HG03439 (cell line): ENCODE results near the gene GRAP2.
"Not testable (repeated sequence)": the region's sequence is repeated elsewhere in the genome, so short reads cannot be mapped to it uniquely, and the experiment has no call there.

Source experiments
- ATAC-seq: cut with Tn5 transposase; IDR thresholded peaks from one replicate; pipeline ENCODE4 v1.9.1; 2021; ENCODE audit warnings: mild to moderate bottlenecking, moderate library complexity; ENCODE audit not compliant: unreplicated experiment

GRAP2 gene

GRCh38 chr22:39991159-39991860, 90.4 kb downstream of the GRAP2 start:
- no peak for ATAC-seq

DNA sequence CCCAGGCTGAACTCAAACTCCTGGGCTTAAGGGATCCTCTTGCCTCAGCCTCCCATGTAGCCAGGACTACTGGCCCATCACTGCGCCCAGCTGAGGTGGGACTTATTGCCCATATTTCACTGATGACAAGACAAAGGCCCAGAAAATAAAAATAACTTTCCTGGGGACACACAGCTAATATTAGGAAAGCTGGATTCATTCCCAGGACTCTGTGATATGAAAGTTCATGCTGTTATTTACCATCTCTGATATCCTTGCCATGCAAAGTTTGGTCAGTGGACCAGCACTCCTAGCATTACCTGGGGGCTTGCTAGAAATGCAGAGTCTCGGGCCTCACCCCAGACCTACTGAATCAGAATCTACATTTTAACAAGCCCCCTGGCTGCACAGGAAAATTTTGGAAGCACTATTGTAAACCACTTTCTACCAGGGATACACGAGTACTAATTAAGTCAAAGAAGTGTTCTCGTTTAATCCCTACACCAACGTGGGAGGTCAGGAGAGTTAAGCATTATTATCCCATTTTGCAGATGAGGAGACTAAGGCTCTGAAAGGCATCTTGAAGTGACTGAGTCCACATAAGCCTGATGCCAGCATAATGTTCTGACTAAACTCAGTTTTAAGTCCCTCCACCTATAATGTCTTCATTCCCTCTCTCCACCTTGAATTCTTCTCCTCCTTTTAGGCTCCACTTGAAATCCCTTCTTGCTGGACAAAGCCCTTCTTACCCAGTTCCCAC, 91.4 kb downstream of the GRAP2 start:
- ATAC-seq: no peak

DNA sequence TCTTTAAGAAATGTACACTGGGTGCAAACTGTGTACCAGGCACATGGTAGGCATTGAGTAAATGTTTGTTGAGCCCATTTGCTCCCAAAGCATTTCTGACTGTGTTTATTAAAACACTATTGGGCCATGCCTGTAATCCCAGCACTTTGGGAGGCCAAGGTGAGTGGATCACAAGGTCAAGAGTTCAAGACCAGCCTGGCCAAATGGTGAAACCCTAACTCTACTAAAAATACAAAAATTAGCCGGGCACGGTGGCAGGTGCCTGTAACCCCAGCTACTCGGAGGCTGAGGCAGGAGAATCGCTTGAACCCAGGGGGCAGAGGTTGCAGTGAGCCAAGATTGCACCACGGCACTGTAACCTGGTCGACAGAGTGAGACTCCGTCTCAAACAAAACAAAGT, 92.0 kb downstream of the GRAP2 start:
- ATAC-seq: not testable (repeated sequence)

GRCh38 chr22:39994041-39994565, 93.2 kb downstream of the GRAP2 start:
- no peak for ATAC-seq

- no peak for ATAC-seq
Observed at GRCh38 chr22:39994566-39995392, 93.9 kb downstream of the GRAP2 start, which contains the start of gene FAM83F. TSS of gene FAM83F (plus strand) at chr22:39994954. CDS start at chr22:39995043, 89 bp downstream.

DNA sequence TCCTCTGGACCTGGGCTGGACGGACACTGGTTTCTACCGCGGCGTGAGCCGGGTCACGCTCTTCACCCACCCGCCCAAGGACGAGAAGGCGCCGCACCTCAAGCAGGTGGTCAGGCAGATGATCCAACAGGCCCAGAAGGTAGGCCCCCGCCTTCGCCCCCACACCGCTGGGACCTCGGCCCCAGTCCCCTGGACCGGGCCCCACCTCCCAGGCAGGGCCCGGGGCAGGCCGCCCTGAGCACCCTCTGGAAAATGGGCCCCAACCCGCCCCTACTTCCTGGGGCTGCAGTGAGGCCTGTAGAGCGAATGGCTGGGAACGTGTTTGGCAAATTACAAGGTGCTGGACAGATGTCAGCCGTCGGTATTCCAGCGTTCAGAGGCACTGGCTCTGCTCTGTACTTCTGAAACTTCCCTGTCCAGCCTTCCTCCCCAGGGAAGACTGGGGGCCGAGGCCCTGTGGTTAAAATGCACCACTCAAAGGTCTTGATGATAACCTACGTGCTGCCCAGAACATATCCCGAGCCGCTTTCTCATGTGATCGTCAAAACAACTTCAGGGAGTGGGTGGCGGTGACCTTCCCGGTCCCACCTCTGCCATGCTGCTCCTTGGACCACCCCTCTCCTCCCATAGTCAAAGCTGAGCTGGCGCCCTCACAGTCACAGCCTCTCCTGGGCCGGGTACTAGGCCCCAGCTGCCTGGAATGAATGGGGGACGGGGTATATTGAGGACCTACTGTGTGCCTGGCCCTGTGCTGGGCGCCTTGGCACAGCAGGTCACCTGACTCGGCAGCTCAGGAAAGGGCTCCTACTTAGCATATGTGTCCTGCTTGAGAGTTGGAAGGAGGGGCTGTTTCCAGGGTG, 94.7 kb downstream of the GRAP2 start:
- no peak for ATAC-seq

DNA sequence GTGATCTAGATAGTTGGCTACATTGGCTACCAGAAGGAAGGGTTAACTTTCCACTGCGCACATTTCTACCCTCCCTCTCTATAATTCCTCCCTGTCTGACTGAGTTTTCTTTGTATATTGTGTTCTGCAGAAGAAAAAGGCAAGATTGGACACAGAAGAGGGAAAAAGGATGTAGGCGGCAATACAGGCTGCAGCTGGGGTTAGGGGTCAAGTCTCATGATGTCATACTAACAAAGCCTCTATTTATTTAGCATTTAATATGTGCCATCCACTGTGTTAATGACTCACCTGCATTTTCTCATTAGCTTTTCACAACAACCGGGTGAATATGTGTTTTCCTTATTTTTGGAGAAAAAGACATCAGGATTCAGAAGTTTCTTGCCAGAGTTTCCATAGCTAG, 95.8 kb downstream of the GRAP2 start:
- no peak for ATAC-seq

GRCh38 chr22:39997421-39997820, 96.5 kb downstream of the GRAP2 start:
- ATAC-seq: no peak

- ATAC-seq: no peak
Observed at GRCh38 chr22:39997939-39998726, 97.2 kb downstream of the GRAP2 start.

DNA sequence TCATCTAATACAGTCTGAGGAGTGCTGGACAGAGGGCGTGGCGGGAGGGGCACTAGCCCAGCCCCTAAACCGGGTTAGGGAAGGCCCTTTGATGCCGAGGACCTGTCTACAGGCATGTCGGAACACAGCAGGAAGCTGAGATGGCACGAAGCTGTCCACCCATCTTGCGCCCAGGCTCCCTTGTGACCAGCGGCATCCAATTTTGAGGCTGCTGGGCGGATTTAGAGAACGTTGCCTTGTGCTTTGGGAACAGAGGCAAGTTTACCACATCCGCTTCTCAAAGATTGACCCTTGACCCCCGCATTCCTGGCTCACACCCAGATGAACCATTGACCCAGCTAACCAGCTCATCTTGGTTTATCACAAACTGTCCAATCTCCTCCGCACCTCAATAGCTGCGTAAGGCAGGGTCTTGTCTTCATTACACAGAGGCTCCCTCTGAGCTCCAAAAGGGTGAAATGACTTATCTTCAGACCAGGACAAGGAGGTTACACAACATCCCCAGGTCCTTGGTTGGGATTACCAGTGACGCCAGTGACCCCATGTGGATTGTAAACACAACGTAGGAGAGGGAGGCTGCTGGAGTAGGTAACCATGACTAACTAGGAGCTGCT, 98.4 kb downstream of the GRAP2 start:
- ATAC-seq: no peak

DNA sequence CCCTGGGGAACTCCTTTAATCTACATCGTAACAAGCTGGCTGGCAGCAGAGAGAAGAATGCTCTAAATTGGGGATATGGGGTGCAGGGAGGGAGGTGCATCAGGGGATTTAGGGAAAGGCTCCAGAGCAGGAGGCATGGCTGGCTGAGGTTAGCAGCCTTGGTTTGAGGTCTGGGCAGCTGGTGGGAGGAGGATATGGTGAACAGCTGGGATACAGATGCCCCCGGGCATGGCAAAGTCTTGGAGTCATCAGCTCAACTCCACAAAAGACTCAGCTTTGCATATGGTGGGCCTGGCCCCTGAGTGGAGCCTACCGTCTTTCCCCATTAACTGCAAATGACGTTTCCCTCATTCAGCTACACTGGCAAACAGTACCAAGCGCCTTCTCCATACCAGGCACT, 99.3 kb downstream of the GRAP2 start:
- ATAC-seq: no peak

DNA sequence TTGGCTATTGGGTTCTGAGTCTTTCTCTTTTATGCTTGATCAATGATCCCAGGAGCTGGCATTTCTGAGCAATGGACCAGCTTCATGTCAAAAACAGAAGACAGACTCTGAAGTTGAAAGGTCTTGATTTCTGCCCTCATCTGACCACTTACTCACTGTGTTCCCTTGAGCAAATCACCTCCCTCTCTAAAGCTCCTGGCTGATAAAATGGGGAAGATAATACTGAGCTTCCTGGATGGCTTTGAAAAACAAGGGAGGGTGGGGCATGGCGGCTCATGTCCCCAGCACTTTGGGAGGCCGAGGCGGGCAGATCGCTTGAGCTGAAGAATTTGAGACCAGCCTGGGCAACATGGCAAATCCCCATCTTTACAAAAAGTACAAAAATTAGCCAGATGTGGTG, 100.2 kb downstream of the GRAP2 start:
- ATAC-seq: no peak

DNA sequence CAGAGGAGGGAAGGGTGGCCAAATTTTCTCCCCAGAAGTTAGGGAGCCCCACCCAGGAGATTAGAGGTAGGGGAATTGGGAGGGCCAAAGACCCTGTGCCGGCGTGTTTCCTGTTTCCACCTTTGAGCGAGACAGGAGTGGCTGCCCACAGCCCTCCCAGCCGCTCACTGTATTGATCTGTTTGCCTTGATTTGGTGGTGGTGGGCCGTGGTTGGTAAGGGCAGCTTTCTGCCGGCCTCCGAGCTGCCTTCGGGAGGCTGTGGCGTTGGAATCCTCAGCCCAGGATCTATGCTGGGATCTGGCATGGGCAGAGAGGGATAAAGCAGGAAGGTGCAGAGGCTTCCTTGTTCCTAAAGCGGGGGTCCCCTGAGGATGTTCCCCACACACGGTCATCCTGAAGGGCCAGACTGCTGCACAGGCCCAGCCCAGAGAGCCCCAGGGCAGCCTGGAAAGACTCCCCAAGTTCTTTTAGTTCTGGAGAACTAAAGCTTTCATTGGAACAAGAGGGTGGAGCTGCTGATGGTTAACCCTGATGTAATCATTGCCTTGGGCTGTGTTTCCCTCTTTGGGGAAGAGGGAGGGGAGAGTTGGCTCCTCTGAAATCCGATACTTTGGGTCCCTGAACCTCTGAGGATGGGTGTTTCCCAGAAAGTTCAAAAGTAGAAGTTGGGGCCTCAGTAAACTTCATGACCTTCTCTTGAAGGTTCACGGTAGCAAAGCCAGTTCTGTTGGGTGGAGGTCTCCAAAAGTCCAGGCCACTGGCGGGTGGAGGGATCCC, 101.1 kb downstream of the GRAP2 start:
- ATAC-seq: no peak

DNA sequence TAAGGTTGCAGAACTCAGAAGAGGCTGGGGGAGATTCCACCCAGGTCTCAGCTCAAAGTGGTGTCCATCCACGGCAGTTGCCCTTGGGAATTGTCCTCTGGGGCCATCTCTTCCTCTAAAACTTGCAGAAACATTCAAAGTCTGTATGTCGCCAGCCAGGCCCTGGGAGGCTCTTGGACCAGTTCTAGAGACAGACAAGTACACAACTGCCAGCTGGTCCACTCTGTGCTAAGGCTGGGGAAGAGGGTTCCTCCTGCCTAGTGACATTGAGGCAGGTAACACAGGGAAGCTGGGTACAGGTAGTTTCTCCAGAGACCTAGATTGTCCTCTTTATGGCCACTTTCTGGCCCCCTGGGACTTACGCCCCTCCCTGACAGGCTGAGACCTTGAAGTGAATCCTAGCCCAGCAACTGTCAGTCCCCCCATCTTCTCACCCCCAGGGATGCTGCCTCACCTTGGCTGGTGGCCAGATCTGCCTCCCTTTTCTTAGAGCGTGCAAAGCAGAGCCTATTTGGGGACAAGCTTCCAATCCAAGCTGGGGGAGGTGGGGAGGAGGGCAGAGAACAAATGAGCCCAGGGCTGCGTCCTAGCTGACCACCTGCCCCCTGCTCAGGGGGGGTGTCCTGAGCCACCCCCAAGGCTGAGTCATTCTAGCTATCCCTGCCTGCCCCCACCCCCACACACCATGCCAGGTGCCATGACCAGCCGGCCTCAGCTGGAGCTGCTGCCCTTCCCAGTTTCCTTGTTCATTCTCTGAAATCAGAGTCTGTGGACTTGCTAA, 102.2 kb downstream of the GRAP2 start:
- ATAC-seq: no peak

DNA sequence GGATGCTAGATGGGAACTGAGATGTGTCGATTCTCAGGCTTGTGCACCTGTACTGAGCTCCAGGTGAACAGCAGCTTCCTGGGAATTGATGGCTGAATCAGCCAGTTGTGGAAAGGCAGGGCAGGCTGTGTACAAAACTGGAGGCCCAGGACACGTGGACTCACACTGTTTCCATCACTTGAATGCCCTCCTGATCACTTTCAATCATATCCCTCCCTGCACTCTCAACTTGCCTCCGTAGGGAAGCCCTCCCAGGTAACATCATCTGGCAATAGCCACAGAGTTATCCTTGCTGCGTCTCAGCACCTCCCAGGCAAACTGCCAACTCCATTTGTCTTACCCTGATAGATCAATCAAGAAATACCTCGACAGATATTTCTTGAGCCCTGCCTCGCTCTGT, 104.0 kb downstream of the GRAP2 start:
- ATAC-seq: no peak

DNA sequence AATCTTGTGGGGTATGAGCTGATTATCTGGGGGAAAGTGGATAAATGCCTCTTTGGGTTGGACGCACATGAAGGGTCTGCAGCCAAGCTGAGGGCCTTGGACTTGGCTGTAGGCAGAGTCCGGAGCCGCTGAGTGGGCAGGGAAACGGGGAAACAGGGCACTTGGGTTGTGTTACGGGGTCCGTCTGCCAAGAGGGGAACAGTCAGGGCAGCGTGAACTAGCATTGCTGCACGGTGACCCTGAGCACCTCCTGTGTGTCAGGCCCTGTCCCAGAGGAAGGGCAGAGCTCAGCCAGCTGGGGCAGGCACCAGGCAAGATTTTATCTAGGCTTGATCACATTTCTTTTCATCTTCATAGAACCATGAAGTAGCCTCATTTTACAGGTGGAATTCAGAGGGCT, 105.8 kb downstream of the GRAP2 start:
- ATAC-seq: no peak

DNA sequence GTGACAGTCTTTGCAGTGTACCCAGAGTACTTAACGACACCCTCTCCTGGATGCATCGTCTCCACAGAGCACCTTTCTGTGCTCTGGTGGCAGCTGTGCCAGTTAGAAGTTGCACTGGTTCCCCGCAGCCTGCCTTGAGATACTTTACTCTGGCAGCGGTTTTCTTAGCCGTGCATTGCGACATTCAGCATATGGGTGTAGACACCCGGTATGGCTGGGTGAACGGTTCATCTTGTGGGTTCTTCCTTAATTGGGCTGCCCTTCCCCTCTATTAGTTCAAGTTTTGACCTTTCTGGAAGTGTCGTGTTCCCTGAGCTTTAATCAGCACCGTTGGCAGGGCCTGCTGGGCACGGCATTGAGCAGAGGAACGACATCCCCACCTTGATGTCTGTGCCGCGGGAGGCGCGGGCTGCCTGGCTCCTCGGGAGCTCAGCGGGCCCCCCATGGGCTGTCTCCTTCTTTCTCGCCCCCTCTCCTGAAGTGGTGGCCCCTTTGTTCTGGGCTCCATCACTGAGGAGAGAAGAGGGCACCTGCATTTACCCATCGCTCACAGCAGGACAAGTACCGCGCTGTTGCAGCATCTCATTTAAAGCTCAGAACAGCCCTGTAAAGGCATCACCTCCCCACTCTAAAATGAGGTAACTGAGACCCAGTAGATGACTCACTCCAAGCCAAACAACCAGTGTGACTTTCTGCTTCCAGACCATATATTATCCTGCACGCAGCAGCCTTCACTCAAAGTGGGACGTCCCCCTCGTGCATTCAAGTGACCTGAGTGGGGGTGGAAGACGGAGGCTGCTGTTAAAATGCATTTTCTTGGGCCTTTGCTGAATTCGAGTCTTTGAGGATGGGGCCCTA, 107.2 kb downstream of the GRAP2 start:
- no peak for ATAC-seq
